SH-SY5Y (cell line): Measurements from ENCODE around the gene KDELR3.

ENCODE experiments used
- GATA2 ChIP-seq: IDR thresholded peaks from 2 replicates; pipeline ENCODE4 v1.6.1; 2011; ENCODE audit warnings: mild to moderate bottlenecking, low read depth, low read length
- GATA3 ChIP-seq: IDR thresholded peaks from 2 replicates; pipeline ENCODE4 v1.6.1; 2011; ENCODE audit warnings: low read depth, mild to moderate bottlenecking, low read length, moderate library complexity

GRCh38 chr22:38484244-38484643, 16.3 kb downstream of the KDELR3 start:
- TF ChIP-seq GATA2 (no peak), GATA3 (no peak)
